ENCODE measurements around the gene PCDH1.

DNA sequence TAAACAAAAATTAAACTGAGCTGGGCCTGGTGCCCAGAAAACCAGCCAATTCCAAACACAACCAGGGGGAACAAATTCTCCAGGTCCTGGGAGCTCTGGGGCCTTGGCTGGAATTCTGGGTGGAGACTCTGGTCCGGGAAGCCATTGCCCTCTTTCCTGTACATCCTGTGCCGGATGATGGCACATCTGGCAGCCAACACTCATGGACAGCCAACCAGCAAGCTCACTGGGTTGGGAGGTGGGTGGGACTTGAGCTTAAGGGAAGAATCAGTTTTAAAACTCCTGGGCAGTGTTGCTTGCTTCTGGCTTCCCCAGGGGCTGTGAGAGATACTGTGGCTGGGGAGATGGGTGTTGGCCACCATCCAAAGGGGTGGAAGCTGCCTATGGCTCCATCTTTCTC lies 56.1 kb downstream of the PCDH1 start:
- TF ChIP-seq, protein P1, sequence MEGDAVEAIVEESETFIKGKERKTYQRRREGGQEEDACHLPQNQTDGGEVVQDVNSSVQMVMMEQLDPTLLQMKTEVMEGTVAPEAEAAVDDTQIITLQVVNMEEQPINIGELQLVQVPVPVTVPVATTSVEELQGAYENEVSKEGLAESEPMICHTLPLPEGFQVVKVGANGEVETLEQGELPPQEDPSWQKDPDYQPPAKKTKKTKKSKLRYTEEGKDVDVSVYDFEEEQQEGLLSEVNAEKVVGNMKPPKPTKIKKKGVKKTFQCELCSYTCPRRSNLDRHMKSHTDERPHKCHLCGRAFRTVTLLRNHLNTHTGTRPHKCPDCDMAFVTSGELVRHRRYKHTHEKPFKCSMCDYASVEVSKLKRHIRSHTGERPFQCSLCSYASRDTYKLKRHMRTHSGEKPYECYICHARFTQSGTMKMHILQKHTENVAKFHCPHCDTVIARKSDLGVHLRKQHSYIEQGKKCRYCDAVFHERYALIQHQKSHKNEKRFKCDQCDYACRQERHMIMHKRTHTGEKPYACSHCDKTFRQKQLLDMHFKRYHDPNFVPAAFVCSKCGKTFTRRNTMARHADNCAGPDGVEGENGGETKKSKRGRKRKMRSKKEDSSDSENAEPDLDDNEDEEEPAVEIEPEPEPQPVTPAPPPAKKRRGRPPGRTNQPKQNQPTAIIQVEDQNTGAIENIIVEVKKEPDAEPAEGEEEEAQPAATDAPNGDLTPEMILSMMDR (conservative IDR thresholded peaks at IDR 0.05), result no peak
- no peak for TF ChIP-seq ZFX (IDR thresholded peaks at IDR 0.05)

All from C4-2B (cell line).